ENCODE measurements around the gene TCERG1L. TPM values are rescaled to one million over a fixed set of nuclear protein-coding genes. Genes with fewer than 3 reads are reported as not detected.
"Not testable (repeated sequence)": the region's sequence is repeated elsewhere in the genome, so short reads cannot be mapped to it uniquely, and the experiment has no call there.

Gene TCERG1L
- total RNA-seq, 1 donor from 2014 or later: 0.46 TPM

- DNase-seq (ENCODE audit: low read depth): no peak
- H3K4me3 ChIP-seq (ENCODE audit: low read depth, low read length): no peak overlapping the region
- H3K27me3 ChIP-seq (ENCODE audit: control insufficient read depth, insufficient read depth, low read length): no peaks in the 10 kb centered on the region
- H3K36me3 ChIP-seq (ENCODE audit: control insufficient read depth, insufficient read depth, low read length): no peaks in the 10 kb centered on the region
- no peak for TF ChIP-seq CTCF (IDR thresholded peaks at IDR 0.05; ENCODE audit: insufficient read depth, low read length, poor library complexity, severe bottlenecking)
Observed at GRCh38 chr10:131158695-131159094, 152.8 kb downstream of the TCERG1L start.

GRCh38 chr10:131157899-131158298 is 153.6 kb downstream of the TCERG1L start:
- Histone ChIP-seq H3K4me3 (ENCODE audit: low read depth, low read length) (no peak overlapping the region), H3K27me3 (ENCODE audit: control insufficient read depth, insufficient read depth, low read length) (no peaks in the 10 kb centered on the region), H3K36me3 (ENCODE audit: control insufficient read depth, insufficient read depth, low read length) (no peaks in the 10 kb centered on the region)
- no peak for TF ChIP-seq CTCF (IDR thresholded peaks at IDR 0.05; ENCODE audit: insufficient read depth, low read length, poor library complexity, severe bottlenecking)
- no peak for DNase-seq (ENCODE audit: low read depth)

GRCh38 chr10:131155876-131156230 is 155.7 kb downstream of the TCERG1L start:
- no peak overlapping the region for H3K4me3 ChIP-seq (ENCODE audit: low read depth, low read length)
- H3K36me3 ChIP-seq (ENCODE audit: control insufficient read depth, insufficient read depth, low read length): no peaks in the 10 kb centered on the region
- no peak for DNase-seq (ENCODE audit: low read depth)
- TF ChIP-seq CTCF (IDR thresholded peaks at IDR 0.05; ENCODE audit: insufficient read depth, low read length, poor library complexity, severe bottlenecking): no peak
- H3K27me3 ChIP-seq (ENCODE audit: control insufficient read depth, insufficient read depth, low read length): no peaks in the 10 kb centered on the region

GRCh38 chr10:131155218-131155875 is 156.2 kb downstream of the TCERG1L start:
- no peaks in the 10 kb centered on the region for H3K27me3 ChIP-seq (ENCODE audit: control insufficient read depth, insufficient read depth, low read length)
- TF ChIP-seq CTCF (IDR thresholded peaks at IDR 0.05; ENCODE audit: insufficient read depth, low read length, poor library complexity, severe bottlenecking): no peak
- DNase-seq (ENCODE audit: low read depth): no peak
- H3K4me3 ChIP-seq (ENCODE audit: low read depth, low read length): no peak overlapping the region
- H3K36me3 ChIP-seq (ENCODE audit: control insufficient read depth, insufficient read depth, low read length): no peaks in the 10 kb centered on the region

- no peak for TF ChIP-seq CTCF (IDR thresholded peaks at IDR 0.05; ENCODE audit: insufficient read depth, low read length, poor library complexity, severe bottlenecking)
- H3K27me3 ChIP-seq (ENCODE audit: control insufficient read depth, insufficient read depth, low read length): no peaks in the 10 kb centered on the region
- no peak overlapping the region for H3K4me3 ChIP-seq (ENCODE audit: low read depth, low read length)
- no peak for DNase-seq (ENCODE audit: low read depth)
- no peaks in the 10 kb centered on the region for H3K36me3 ChIP-seq (ENCODE audit: control insufficient read depth, insufficient read depth, low read length)
Observed at GRCh38 chr10:131154306-131155025, 157.1 kb downstream of the TCERG1L start.

GRCh38 chr10:131152456-131152855 is 159.1 kb downstream of the TCERG1L start:
- not testable (repeated sequence) for H3K36me3 ChIP-seq (ENCODE audit: control insufficient read depth, insufficient read depth, low read length); DNase-seq (ENCODE audit: low read depth); H3K27me3 ChIP-seq (ENCODE audit: control insufficient read depth, insufficient read depth, low read length); H3K4me3 ChIP-seq (ENCODE audit: low read depth, low read length)

All from kidney epithelial cell (primary cell).